ENCODE data around the gene PHACTR1.

PHACTR1 gene

DNA sequence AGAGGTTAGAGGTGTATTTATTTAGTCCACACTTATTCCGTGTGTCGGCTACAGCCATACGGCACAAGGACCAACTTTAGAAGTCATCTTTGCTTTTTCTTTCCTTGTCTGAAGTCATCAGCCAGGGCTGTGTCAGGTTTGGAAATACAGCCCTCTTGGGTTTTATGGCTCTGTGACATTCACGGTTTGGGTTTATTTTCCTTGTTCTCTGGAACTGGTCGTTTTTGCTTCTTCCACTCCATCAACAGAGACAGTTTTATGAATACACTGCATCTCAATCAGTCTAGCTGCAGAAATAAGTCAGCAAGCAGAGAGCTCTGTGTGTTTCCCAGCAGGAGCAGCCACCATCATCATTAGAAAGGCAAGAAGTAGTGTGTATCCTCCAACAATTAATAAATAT is 479.2 kb downstream of the PHACTR1 start:
- DNase-seq (ENCODE audit: low spot score) = no peak

GRCh38 chr6:13198168-13198567 is 481.6 kb downstream of the PHACTR1 start:
- no peak for DNase-seq (ENCODE audit: low spot score)

DNA sequence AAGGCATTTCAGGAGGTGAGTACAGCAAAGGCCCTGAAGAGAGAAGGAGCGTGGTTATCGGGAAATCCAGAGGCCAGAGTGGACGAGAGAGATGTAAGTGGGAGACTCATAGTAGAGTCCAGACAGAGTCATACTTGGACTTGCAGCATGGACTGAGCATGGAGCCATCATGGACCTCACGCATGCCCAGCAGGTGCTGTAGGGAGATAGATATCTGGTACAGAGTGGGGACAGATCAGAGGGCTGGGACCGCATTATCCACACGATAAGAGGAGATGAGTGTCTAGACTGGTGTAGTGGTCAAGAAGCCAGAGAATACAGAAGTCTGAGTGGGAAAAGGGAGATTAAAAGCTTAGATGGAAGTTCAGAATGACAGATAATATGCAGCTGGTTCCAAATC is 484.8 kb downstream of the PHACTR1 start:
- DNase-seq (ENCODE audit: low spot score) = no peak

DNA sequence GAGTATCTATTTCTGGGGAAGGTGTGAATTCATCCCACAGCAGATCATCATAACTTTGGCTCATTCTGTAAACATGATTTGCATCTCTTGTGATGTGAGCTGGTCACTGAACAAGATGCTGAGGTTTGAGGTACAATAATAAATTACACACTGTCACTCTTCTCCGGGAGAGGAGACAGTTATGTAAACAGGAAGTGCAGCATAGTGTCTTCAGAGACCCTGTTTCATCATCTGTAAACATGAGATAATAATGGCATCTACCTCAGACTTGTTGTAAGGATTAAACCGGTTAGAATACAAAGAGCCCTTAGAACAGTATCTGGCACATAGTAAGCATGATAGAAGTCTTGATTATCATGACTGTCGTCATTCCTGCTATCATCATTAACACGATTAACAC is 486.6 kb downstream of the PHACTR1 start:
- DNase-seq (ENCODE audit: low spot score) = no peak

DNA sequence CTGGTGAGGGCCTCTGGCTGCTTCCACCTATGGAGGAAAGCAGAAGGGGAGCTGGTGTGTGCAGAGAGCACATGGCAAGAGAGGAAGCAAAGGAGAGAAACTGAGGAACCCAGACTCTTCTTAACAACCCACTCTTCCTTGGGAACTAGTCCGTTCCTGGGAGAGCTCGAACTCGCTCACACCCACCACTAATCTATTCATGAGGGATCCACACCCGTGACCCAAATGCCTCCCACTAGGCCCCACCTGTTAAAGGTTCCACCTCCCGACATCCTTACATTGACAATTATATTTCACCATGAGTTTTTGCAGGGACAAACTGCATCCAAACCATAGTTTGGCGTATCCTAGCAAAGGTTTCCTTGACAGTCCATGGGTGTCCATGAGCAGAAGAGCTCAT is 488.5 kb downstream of the PHACTR1 start:
- no peak for DNase-seq (ENCODE audit: low spot score)

DNA sequence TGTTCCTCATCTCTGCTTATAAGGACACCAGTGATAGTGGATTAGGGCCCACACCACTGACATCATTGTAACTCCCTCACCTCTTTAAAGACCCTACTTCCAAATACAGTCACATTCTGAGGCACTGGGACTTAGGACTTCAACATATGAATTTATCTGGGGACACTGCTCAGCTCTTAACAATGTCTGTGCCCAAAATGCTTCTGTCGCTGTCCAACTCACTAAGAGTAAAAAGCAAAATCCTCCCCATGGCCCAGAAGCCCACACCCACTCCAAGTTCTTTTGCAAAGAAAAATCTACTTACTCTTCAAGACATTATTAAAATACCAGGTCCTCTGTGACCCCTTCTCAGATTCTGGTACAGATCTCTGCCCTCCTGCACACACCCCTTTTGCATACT is 495.5 kb downstream of the PHACTR1 start:
- DNase-seq (ENCODE audit: low spot score) = no peak

GRCh38 chr6:13212538-13212937 is 496.0 kb downstream of the PHACTR1 start:
- DNase-seq (ENCODE audit: low spot score) = no peak

- DNase-seq (ENCODE audit: low spot score) = no peak
Observed at GRCh38 chr6:13215390-13215789, 498.8 kb downstream of the PHACTR1 start.

GRCh38 chr6:13216236-13217014 is 499.9 kb downstream of the PHACTR1 start:
- DNase-seq (ENCODE audit: low spot score) = no peak

- DNase-seq (ENCODE audit: low spot score) = no peak
Observed at GRCh38 chr6:13217206-13217905, 500.8 kb downstream of the PHACTR1 start.

DNA sequence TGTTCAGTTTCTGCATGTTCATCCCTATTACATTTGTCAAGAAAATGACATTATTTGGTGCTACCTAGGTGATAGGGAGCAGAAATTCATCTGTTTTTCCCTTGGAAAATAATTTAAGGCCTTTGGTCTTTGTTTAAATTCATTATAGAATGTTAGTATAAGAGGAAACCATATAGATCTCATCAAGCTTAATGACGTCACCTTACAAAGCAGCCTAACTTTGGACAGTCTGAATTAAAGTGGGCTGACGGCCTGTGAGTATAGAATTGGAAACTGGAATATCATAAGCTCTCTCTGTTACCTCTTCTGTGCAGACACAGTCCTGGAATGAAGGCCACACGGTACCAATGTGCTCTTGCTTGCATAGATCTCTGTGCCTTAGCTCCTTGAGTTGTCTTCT is 503.7 kb downstream of the PHACTR1 start:
- DNase-seq (ENCODE audit: low spot score) = no peak

- no peak for DNase-seq (ENCODE audit: low spot score)
Observed at GRCh38 chr6:13222048-13222447, 505.5 kb downstream of the PHACTR1 start.

GRCh38 chr6:13226071-13226470 is 509.5 kb downstream of the PHACTR1 start:
- DNase-seq (ENCODE audit: low spot score) = no peak

GRCh38 chr6:13228264-13229204 is 512.0 kb downstream of the PHACTR1 start:
- DNase-seq (ENCODE audit: low spot score) = no peak

- DNase-seq (ENCODE audit: low spot score) = no peak
Observed at GRCh38 chr6:13229205-13230085, 512.9 kb downstream of the PHACTR1 start.

GRCh38 chr6:13233106-13233505 is 516.5 kb downstream of the PHACTR1 start:
- DNase-seq (ENCODE audit: low spot score) = no peak

- DNase-seq (ENCODE audit: low spot score) = peak; percentile 51
Observed at GRCh38 chr6:13234130-13234529, 517.6 kb downstream of the PHACTR1 start.

DNA sequence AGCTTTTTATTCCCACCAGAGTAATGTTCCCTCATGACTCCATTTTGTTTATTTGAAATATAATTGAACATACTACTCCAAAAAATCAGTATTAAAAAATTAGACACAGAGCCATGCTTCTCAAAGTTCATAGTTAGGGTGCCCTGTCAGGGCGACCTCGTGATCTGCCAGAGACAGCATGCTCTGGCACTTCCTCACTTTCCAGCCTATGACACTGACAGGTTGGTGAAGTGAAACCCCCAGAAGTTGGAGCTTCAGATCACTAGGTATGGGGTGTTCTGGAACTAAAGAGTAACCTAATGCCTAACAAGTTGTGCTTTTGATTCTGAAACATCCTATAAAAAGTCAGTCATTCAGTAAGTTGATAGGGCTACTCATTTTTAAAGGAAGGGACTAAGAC is 518.8 kb downstream of the PHACTR1 start:
- DNase-seq (ENCODE audit: low spot score) = no peak

DNA sequence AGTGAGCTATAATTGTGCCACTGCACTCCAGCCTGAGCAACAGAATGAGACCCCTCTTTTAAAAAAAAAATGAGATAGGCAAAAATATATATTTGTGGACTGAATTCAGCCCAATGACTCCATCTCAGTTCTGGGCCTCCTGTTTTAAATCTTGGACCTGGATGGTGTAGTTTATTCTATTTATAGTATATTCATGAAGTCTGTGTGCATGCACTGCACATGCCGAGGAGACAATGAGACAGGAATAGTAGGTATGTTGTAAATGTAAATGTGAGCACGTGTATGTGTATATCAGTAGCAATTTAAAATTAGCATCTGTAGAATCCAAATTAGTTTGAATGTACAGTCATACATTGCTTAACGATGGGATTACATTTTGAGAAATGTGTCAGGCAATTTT is 520.8 kb downstream of the PHACTR1 start:
- DNase-seq (ENCODE audit: low spot score) = no peak

GRCh38 chr6:13238017-13238416 is 521.5 kb downstream of the PHACTR1 start:
- DNase-seq (ENCODE audit: low spot score) = no peak

- no peak for DNase-seq (ENCODE audit: low spot score)
Observed at GRCh38 chr6:13238640-13239216, 522.2 kb downstream of the PHACTR1 start.

Measured in AG20443 (cell line).